Activated CD4-positive, alpha-beta memory T cell treated with anti-CD3 and anti-CD28 coated beads, Interleukin-2, amount 10 ng/mL, durations not matched to agents 7 days and 5 days (primary cell): ENCODE results near the gene LMAN1L. TPM values are rescaled to one million over a fixed set of nuclear protein-coding genes. Genes with fewer than 3 reads are reported as not detected.

Experiments
- CTCF ChIA-PET: fragments of 350-600 bp; sonication (Branson Sonifier 250); formaldehyde crosslinking; loops from one replicate; lab custom pipeline; 2021; ENCODE audit warnings: antibody characterized with exemption, inconsistent platforms; lab: Charles Lee
- POLR2A ChIA-PET: fragments of 350-600 bp; sonication (Branson Sonifier 250); formaldehyde crosslinking; loops from one replicate; lab custom pipeline; 2021; ENCODE audit warnings: antibody characterized with exemption; lab: Charles Lee
- DNase-seq: peaks from one replicate; pipeline ENCODE4 v3.0.0-alpha.2; 2020
- H3K27ac Mint-ChIP-seq: one replicate; pipeline ENCODE4 v1.8.0; 2021; ENCODE audit warnings: mild to moderate bottlenecking, mixed read lengths
- H3K27me3 Mint-ChIP-seq: one replicate; pipeline ENCODE4 v1.8.0; 2021; ENCODE audit warnings: mixed read lengths
- H3K36me3 Mint-ChIP-seq: one replicate; pipeline ENCODE4 v1.8.0; 2021; ENCODE audit warnings: low read depth, mixed read lengths
- H3K4me1 Mint-ChIP-seq: one replicate; pipeline ENCODE4 v1.8.0; 2021; ENCODE audit warnings: mixed read lengths
- H3K4me3 Mint-ChIP-seq: one replicate; pipeline ENCODE4 v1.8.0; 2021; ENCODE audit warnings: mild to moderate bottlenecking, mixed read lengths
- H3K9me3 Mint-ChIP-seq: one replicate; pipeline ENCODE4 v1.8.0; 2021; ENCODE audit warnings: mixed read lengths
- total RNA-seq, 2 experiments: library from RNA; stranded (reverse); gene quantifications; one replicate each; pipeline ENCODE4 v1.2.3, GENCODE V29; 2021

The LMAN1L gene
- total RNA-seq, 2 experiments from 2014 or later, result 0.48 to 0.63 TPM

DNA sequence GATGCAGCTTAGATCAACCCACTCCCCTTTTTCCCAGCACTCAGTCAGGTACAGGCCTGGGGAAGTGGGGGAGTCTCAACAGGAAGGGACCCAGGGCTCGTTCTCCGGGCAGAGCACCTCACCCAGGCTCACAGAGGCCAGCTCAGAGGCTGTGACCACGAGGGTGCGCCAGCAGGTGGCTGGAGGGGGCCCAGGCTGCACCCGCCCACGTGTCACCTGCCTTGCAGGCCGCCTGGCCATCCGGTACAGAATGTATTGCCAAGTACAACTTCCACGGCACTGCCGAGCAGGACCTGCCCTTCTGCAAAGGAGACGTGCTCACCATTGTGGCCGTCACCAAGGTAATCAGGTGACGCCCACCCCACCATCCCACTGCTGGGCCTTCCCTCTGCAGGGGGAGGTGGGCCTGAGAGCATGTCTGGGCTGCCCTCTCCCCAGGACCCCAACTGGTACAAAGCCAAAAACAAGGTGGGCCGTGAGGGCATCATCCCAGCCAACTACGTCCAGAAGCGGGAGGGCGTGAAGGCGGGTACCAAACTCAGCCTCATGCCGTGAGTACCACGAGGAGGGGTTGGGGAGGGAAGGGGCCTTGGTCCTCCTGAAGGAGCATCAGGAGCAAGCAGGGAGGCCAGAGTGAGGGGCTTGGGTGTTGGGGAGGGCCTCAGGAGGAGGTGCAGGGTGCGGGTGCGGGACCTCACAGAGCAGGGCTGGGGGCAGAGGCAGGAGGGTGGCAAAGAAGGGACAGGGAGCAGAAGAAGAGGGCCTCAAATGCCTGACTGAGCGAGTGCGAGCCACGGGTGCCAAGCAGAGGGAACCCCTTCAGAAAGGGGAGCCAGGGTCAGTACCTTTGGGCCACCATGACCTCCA is 14.0 kb upstream of the LMAN1L start:
- H3K27me3 Mint-ChIP-seq, result no peaks in the 10 kb centered on the region
- ChIA-PET CTCF (interaction anchor here (0.5 to 38.3 kb wide), 7 partner anchors 17 to 180 kb away, joined by 3 to 1235 read pairs (median 3); partner anchors contain the start of genes CPLX3 and CSK), POLR2A (interaction anchor here (1.1 to 35.1 kb wide), 4 partner anchors 10 to 163 kb away, joined by 3 to 1214 read pairs (median 6); partner anchors contain the start of gene CSK)
- H3K9me3 Mint-ChIP-seq, result no peaks in the 10 kb centered on the region
- no peak for DNase-seq
- peaks cover 67% of the 10 kb centered on the region for H3K36me3 Mint-ChIP-seq
- peak overlapping the region; percentile 73 for H3K27ac Mint-ChIP-seq
- no peak overlapping the region for H3K4me3 Mint-ChIP-seq
- peaks cover 60% of the 10 kb centered on the region for H3K4me1 Mint-ChIP-seq

DNA sequence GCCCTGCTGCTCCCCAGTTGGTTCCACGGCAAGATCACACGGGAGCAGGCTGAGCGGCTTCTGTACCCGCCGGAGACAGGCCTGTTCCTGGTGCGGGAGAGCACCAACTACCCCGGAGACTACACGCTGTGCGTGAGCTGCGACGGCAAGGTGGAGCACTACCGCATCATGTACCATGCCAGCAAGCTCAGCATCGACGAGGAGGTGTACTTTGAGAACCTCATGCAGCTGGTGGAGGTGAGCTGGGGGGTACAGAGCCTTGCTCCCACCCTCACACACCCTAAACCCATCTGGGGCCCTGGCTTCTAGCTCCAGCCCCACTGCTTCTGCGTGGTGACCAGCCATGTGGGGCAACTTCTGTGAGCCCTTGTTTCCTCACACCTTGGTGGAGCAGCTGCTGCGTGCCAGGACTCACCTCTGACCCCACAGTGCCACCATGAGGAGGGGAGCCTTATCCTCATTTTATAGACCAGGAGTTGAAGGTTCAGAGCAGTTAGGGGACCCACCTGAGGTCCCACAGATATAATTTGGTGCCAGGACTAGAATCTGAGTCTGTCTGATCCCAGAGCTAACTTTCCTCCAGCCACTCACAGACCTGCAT is 13.3 kb upstream of the LMAN1L start:
- Mint-ChIP-seq H3K27ac (peak overlapping the region; percentile 73), H3K9me3 (no peaks in the 10 kb centered on the region), H3K4me3 (no peak overlapping the region), H3K4me1 (peaks cover 60% of the 10 kb centered on the region), H3K27me3 (no peaks in the 10 kb centered on the region), H3K36me3 (peaks cover 74% of the 10 kb centered on the region)
- DNase-seq, result peak; percentile 39
- ChIA-PET CTCF (interaction anchor here (0.5 to 38.3 kb wide), 13 partner anchors 16 to 332 kb away, joined by 3 to 1235 read pairs (median 3); partner anchors contain the start of genes CPLX3, CSK and ULK3), POLR2A (interaction anchor here (0.8 to 35.1 kb wide), 7 partner anchors 9 to 164 kb away, joined by 3 to 1214 read pairs (median 3); partner anchors contain the start of gene CSK)

DNA sequence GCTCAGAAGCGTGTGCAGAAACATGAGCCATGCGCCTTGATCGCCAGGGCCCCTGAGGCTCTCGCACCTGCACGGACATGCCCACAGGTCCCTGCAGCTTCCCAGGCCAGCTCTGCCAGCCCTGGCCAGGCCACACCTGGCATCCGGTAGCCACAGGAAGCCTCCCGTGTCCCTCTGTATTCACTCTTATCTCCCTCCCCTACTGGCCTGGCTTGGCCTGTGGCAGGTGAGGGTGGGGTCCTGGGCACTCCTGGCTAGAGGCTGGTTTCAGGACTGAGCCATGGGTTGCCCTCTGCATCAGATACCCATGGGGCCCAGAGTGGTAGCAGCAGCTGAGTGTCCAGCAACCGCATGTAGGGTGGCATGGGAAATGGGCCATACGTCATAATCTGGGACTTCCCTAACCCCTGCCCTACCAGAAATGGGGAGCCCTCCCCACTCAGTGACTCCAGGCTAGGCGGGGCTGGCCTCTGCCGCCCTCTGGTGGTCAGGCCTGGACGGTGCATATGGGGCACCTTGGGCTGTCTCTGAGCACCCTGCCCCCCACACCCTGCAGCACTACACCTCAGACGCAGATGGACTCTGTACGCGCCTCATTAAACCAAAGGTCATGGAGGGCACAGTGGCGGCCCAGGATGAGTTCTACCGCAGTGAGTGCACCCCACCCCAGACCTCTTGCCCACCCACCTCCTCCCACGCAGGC is 12.6 kb upstream of the LMAN1L start:
- H3K27ac Mint-ChIP-seq, result peak overlapping the region; percentile 73
- H3K4me3 Mint-ChIP-seq, result no peak overlapping the region
- H3K9me3 Mint-ChIP-seq, result no peaks in the 10 kb centered on the region
- peaks cover 56% of the 10 kb centered on the region for H3K4me1 Mint-ChIP-seq
- ChIA-PET POLR2A (interaction anchor here (0.8 to 35.1 kb wide), 7 partner anchors 9 to 164 kb away, joined by 3 to 1214 read pairs (median 3); partner anchors contain the start of gene CSK), CTCF (interaction anchor here (0.5 to 38.3 kb wide), 11 partner anchors 15 to 333 kb away, joined by 3 to 1235 read pairs (median 3); partner anchors contain the start of genes CPLX3, CSK and ULK3)
- DNase-seq, result peak; percentile 89
- no peaks in the 10 kb centered on the region for H3K27me3 Mint-ChIP-seq
- peaks cover 74% of the 10 kb centered on the region for H3K36me3 Mint-ChIP-seq

DNA sequence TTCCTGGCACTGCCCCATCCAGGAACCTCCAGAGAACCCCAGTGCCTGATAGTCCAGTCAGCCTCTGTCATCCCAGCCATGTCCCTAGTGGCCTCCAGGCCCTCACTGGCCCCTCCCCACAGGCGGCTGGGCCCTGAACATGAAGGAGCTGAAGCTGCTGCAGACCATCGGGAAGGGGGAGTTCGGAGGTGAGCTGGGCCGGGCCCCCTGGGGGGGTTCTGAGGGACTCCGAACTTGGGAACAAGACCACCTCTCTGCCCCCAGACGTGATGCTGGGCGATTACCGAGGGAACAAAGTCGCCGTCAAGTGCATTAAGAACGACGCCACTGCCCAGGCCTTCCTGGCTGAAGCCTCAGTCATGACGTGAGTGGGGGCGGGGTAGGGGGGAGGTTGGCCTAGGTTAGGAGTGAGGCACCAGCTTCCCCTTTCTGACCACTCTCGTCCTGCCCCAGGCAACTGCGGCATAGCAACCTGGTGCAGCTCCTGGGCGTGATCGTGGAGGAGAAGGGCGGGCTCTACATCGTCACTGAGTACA is 12.0 kb upstream of the LMAN1L start:
- Mint-ChIP-seq H3K4me3 (no peak overlapping the region), H3K36me3 (peaks cover 70% of the 10 kb centered on the region), H3K27me3 (no peaks in the 10 kb centered on the region), H3K27ac (no peak overlapping the region), H3K9me3 (no peaks in the 10 kb centered on the region), H3K4me1 (peaks cover 50% of the 10 kb centered on the region)
- POLR2A ChIA-PET, result interaction anchor here (1.5 to 35.1 kb wide), 3 partner anchors 8 to 69 kb away, joined by 3 to 1214 read pairs (median 6); partner anchors contain the start of gene CSK
- CTCF ChIA-PET, result interaction anchor here (1.1 to 38.3 kb wide), 3 partner anchors 21 to 101 kb away, joined by 3 to 1235 read pairs (median 3); partner anchors contain the start of genes CSK and ULK3
- DNase-seq, result no peak

DNA sequence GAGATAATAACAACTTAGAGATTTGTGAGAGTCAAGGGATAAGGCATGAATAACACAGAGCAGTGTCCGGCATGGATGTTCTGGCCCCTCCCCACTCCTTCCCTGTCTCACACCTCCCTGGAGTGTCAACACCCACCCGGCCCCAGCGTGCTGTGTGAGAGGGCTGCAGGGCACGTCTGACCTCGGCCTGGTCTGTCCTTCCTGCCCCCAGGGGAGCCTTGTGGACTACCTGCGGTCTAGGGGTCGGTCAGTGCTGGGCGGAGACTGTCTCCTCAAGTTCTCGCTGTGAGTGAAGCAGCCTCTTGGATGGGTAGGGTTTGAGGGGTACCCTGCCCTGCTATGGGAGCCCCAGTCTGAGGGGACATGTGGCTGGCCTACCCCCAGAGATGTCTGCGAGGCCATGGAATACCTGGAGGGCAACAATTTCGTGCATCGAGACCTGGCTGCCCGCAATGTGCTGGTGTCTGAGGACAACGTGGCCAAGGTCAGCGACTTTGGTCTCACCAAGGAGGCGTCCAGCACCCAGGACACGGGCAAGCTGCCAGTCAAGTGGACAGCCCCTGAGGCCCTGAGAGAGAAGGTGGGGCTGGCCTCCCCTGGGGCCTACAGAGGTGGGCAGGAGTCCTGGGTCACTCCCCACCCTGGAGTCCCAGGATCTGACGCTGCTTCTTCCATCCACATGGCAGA is 11.2 kb upstream of the LMAN1L start:
- Mint-ChIP-seq H3K9me3 (no peaks in the 10 kb centered on the region), H3K36me3 (peaks cover 65% of the 10 kb centered on the region), H3K4me3 (no peak overlapping the region), H3K27me3 (no peaks in the 10 kb centered on the region), H3K27ac (no peak overlapping the region), H3K4me1 (peaks cover 45% of the 10 kb centered on the region)
- CTCF ChIA-PET, result interaction anchor here (38.3 kb wide), 1 partner anchor 21 kb away, joined by 1235 read pairs; the partner anchor contains the start of gene CSK
- POLR2A ChIA-PET, result interaction anchor here (35.1 kb wide), 1 partner anchor 20 kb away, joined by 1214 read pairs; the partner anchor contains the start of gene CSK
- DNase-seq, result no peak

DNA sequence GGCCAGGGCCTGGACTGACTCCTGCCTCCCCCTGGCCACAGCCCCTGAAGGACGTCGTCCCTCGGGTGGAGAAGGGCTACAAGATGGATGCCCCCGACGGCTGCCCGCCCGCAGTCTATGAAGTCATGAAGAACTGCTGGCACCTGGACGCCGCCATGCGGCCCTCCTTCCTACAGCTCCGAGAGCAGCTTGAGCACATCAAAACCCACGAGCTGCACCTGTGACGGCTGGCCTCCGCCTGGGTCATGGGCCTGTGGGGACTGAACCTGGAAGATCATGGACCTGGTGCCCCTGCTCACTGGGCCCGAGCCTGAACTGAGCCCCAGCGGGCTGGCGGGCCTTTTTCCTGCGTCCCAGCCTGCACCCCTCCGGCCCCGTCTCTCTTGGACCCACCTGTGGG is 10.3 kb upstream of the LMAN1L start:
- H3K4me3 Mint-ChIP-seq, result no peak overlapping the region
- POLR2A ChIA-PET, result interaction anchor here (0.6 to 35.1 kb wide), 3 partner anchors 21 to 273 kb away, joined by 3 to 1214 read pairs (median 3); partner anchors contain the start of gene CSK
- H3K36me3 Mint-ChIP-seq, result peaks cover 65% of the 10 kb centered on the region

DNA sequence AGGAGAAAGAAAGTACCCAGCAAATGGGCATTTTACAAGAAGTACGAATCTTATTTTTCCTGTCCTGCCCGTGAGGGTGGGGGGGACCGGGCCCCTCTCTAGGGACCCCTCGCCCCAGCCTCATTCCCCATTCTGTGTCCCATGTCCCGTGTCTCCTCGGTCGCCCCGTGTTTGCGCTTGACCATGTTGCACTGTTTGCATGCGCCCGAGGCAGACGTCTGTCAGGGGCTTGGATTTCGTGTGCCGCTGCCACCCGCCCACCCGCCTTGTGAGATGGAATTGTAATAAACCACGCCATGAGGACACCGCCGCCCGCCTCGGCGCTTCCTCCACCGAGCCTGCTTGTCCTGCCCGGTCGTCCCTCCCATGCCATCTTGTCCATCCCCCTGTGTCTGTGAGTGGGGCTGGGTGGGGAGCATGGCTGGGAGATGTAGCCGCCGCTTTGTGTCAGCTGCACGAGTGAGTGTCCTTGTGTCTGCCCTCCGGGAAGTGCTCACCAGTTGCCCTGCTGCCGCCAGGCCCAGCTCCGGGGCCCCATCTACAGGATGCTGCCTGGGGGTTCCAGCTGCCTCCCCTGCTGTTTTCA is 9.7 kb upstream of the LMAN1L start:
- CTCF ChIA-PET, result interaction anchor here (1.0 to 38.3 kb wide), 2 partner anchors 10 to 23 kb away, joined by 3 to 1235 read pairs; partner anchors contain the start of gene CSK
- Mint-ChIP-seq H3K4me3 (no peak overlapping the region), H3K27me3 (no peaks in the 10 kb centered on the region), H3K36me3 (peaks cover 60% of the 10 kb centered on the region), H3K9me3 (no peaks in the 10 kb centered on the region), H3K27ac (no peak overlapping the region), H3K4me1 (peaks cover 44% of the 10 kb centered on the region)
- POLR2A ChIA-PET, result interaction anchor here (35.1 kb wide), 1 partner anchor 22 kb away, joined by 1214 read pairs; the partner anchor contains the start of gene CSK
- DNase-seq, result no peak

More for the DNA sequence above, 10.3 kb upstream of the LMAN1L start:
- DNase-seq, result no peak
- Mint-ChIP-seq H3K9me3 (no peaks in the 10 kb centered on the region), H3K27me3 (no peaks in the 10 kb centered on the region), H3K27ac (no peak overlapping the region), H3K4me1 (peaks cover 49% of the 10 kb centered on the region)
- CTCF ChIA-PET, result interaction anchor here (38.3 kb wide), 1 partner anchor 22 kb away, joined by 1235 read pairs; the partner anchor contains the start of gene CSK

DNA sequence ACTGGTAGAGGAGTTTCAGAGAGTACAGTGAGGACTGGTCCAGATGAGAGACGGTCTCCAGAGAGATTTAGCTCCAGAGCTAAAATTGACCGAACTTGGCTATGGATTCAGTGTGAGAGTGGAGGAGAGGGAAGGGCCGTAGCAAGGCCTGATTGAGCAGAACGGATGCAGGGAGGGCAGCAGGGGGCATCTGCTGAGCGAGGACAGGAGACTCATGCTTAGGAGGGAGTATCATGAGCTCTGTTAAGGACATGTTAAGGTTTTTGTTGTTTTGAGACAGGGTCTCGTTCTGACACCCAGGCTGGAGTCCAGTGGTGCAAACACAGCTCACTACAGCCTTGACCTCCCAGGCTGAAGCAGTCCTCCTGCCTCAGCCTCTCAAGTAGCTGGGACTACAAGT is 7.7 kb upstream of the LMAN1L start:
- POLR2A ChIA-PET, result interaction anchor here (1.2 to 35.1 kb wide), 3 partner anchors 11 to 24 kb away, joined by 5 to 1214 read pairs (median 11); partner anchors contain the start of gene CSK
- H3K9me3 Mint-ChIP-seq, result no peaks in the 10 kb centered on the region
- H3K4me3 Mint-ChIP-seq, result no peak overlapping the region
- H3K4me1 Mint-ChIP-seq, result peaks cover 27% of the 10 kb centered on the region
- peaks cover 42% of the 10 kb centered on the region for H3K36me3 Mint-ChIP-seq
- CTCF ChIA-PET, result interaction anchor here (1.1 to 38.3 kb wide), 4 partner anchors 25 to 169 kb away, joined by 3 to 1235 read pairs (median 4); partner anchors contain the start of gene CSK
- no peak overlapping the region for H3K27ac Mint-ChIP-seq
- H3K27me3 Mint-ChIP-seq, result peaks cover 2% of the 10 kb centered on the region
- no peak for DNase-seq

DNA sequence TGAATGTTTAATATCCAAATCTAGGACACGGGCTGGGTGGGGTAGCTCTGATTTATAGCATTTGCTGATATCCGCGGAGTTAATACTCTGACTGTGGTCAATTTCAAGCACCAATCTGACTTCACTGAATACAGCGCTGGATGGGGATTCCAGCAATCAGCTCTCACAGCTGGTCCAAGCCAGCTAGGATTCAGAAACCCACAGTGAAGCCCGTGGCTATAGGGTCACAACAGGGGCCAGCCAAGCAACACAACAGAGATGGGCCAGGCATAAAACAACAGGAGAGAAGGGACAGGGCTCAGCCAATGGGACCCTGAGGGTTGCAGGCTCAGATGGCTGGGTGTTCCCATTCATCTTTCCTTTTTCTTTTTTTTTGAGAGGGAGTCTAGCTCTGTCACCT is 5.4 kb upstream of the LMAN1L start:
- POLR2A ChIA-PET, result interaction anchor here (0.7 to 35.1 kb wide), 5 partner anchors 12 to 142 kb away, joined by 3 to 1214 read pairs (median 5); partner anchors contain the start of gene CSK

DNA sequence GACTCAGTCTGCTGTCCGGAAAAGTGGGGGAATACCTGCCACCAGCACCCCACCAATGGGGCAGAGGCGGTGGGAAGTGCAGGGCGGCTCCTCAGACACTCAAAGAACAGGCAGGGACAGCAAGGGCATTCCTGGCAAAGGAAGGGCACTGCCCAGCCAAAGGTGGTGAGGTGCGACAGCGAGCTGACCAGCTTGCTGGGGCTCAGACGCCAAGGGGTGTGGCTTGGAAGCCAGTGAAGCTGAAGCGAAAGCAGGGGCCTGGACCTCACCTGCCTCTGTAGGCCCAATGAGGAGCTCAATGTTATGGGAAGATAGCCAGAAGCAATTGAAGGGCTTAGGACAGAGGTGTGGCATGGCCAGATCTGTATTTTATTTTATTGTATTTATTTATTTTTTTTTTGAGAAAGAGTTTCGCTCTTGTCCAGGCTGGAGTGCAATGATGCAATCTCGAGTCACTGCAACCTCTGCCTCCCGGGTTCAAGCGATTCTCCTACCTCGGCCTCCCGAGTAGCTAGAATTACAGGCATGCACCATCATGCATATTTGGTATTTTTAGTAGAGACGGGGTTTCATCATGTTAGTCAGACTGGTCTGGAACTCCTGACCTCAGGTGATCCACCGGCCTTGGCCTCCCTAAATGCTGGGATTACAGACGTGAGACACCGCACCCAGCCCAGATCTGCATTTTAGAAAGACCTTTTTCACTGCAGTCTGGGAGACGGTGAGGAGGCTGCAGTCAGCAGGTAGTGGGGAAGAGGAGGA is 4.4 kb upstream of the LMAN1L start:
- POLR2A ChIA-PET, result interaction anchor here (0.7 to 35.1 kb wide), 8 partner anchors 9 to 143 kb away, joined by 3 to 1214 read pairs (median 3); partner anchors contain the start of gene CSK
- Mint-ChIP-seq H3K36me3 (peaks cover 15% of the 10 kb centered on the region), H3K4me3 (no peak overlapping the region), H3K9me3 (no peaks in the 10 kb centered on the region), H3K27me3 (peaks cover 4% of the 10 kb centered on the region), H3K27ac (no peak overlapping the region), H3K4me1 (peaks cover 21% of the 10 kb centered on the region)
- CTCF ChIA-PET, result interaction anchor here (0.6 to 38.3 kb wide), 4 partner anchors 15 to 142 kb away, joined by 3 to 1235 read pairs (median 5); partner anchors contain the start of gene CSK
- DNase-seq, result no peak

More for the DNA sequence above, 5.4 kb upstream of the LMAN1L start:
- CTCF ChIA-PET, result interaction anchor here (0.6 to 38.3 kb wide), 3 partner anchors 14 to 67 kb away, joined by 3 to 1235 read pairs (median 7); partner anchors contain the start of gene CSK
- Mint-ChIP-seq H3K4me1 (peaks cover 21% of the 10 kb centered on the region), H3K36me3 (peaks cover 21% of the 10 kb centered on the region), H3K9me3 (no peaks in the 10 kb centered on the region), H3K27ac (no peak overlapping the region), H3K27me3 (peaks cover 4% of the 10 kb centered on the region), H3K4me3 (no peak overlapping the region)
- DNase-seq, result no peak
